ENCODE measurements around the gene TMEM132D.

TMEM132D gene

DNA sequence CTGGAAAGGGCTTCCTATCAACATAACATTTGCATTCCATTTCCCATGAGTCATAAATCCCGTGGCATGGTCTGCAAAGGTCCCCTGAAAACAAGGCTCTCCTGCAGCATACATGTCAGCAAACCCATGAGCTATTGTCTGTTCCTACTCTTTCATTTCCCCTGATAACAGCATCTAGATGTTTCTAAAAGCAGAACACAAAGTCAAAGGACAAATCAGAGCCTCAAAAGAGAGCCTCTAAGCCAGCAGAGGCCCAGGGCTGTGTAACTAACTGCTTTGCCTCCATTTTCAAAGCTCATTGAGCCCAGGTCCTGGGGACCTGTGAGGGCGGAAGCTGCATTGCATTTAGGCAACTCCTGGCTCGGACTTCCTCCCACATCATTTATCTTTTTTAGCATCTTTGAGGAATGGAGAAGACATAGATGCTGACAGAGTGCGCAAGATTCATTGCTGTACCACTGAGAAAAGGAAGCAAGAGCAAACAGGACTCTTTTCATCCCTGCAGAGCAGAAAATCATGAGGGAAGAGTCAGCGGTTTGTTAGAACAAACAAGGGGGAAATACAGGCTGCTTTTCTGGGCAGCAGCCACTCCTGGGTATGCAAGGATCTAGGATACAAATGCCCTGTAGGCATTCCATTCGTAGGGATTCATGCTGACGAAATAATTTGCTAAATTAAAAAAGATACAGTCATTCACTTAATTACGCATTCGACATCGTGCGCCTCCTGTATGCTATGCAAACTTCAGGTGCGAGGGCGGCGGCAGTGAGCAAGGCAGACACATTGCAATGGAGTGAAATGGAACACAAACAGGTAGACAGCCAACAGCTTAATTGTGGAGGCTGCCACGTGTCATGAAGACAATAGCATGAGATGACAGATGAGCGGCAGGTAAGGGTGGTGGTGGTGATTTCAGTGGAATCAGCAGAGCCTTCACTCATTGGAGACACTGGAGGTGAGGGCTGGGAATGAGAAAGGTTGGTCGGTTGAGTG is 131.0 kb downstream of the TMEM132D start:
- no peaks in the 10 kb centered on the region for H3F3A ChIP-seq (ENCODE audit: insufficient read depth)
- H3K36me3 ChIP-seq (ENCODE audit: low read length) = no peaks in the 10 kb centered on the region
- H3K4me3 ChIP-seq (ENCODE audit: insufficient read depth, low read length, poor library complexity, severe bottlenecking) = no peak overlapping the region
- H3K9ac ChIP-seq (ENCODE audit: low read length) = no peak overlapping the region
- no peak overlapping the region for H2AFZ ChIP-seq (ENCODE audit: low read depth, low read length, severe bottlenecking)
- H3K9me2 ChIP-seq (replicated peaks; ENCODE audit: insufficient read depth, low read length) = no peaks in the 10 kb centered on the region
- no peaks in the 10 kb centered on the region for H4K20me1 ChIP-seq (ENCODE audit: low read depth, low read length)
- no peak overlapping the region for H3K27ac ChIP-seq (ENCODE audit: low read depth, low read length)
- no peak for TF ChIP-seq EZH2phosphoT487 (conservative IDR thresholded peaks at IDR 0.05; ENCODE audit: low read length)
- TF ChIP-seq CTCF (IDR thresholded peaks at IDR 0.05; ENCODE audit: insufficient read depth, low read length, poor library complexity, severe bottlenecking) = no peak
- H3K79me2 ChIP-seq (ENCODE audit: insufficient read depth, low read length) = no peaks in the 10 kb centered on the region
- H3K4me2 ChIP-seq (ENCODE audit: low read depth, low read length, poor library complexity, severe bottlenecking) = no peak overlapping the region
- H3K27me3 ChIP-seq (ENCODE audit: low read length) = no peaks in the 10 kb centered on the region
- no peaks in the 10 kb centered on the region for H3K9me3 ChIP-seq (ENCODE audit: insufficient read depth, low read length)

DNA sequence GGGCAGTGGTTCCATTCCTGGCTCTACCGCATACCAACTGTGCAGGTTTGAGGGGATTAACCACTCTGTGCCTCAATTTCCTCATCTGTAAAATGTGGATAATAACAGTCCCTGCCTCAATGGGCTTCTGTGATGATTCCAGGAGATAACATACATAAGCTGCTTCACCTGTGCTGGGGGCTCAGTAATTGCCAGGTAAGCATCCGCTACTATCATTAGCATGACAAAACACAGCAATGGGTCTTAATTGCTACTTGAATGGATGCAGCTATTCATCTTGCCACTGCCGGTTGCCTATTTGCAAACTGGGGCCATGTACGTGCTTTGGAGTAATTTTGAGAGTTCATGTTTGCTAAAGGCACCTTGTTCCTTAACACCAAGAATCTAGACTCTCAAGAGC is 132.6 kb downstream of the TMEM132D start:
- Histone ChIP-seq H3K27me3 (ENCODE audit: low read length) (no peaks in the 10 kb centered on the region), H3F3A (ENCODE audit: insufficient read depth) (no peaks in the 10 kb centered on the region), H2AFZ (ENCODE audit: low read depth, low read length, severe bottlenecking) (no peak overlapping the region), H3K27ac (ENCODE audit: low read depth, low read length) (no peak overlapping the region), H3K36me3 (ENCODE audit: low read length) (no peaks in the 10 kb centered on the region), H3K9me3 (ENCODE audit: insufficient read depth, low read length) (no peaks in the 10 kb centered on the region), H3K9me2 (replicated peaks; ENCODE audit: insufficient read depth, low read length) (no peaks in the 10 kb centered on the region), H3K9ac (ENCODE audit: low read length) (no peak overlapping the region), H3K79me2 (ENCODE audit: insufficient read depth, low read length) (no peaks in the 10 kb centered on the region), H3K4me3 (ENCODE audit: insufficient read depth, low read length, poor library complexity, severe bottlenecking) (no peak overlapping the region), H3K4me2 (ENCODE audit: low read depth, low read length, poor library complexity, severe bottlenecking) (no peak overlapping the region), H4K20me1 (ENCODE audit: low read depth, low read length) (no peaks in the 10 kb centered on the region)
- TF ChIP-seq CTCF (IDR thresholded peaks at IDR 0.05; ENCODE audit: insufficient read depth, low read length, poor library complexity, severe bottlenecking) = no peak
- no peak for TF ChIP-seq EZH2phosphoT487 (conservative IDR thresholded peaks at IDR 0.05; ENCODE audit: low read length)

GRCh38 chr12:129765719-129766118 is 138.1 kb downstream of the TMEM132D start:
- no peaks in the 10 kb centered on the region for H3K9me3 ChIP-seq (ENCODE audit: insufficient read depth, low read length)
- no peak overlapping the region for H2AFZ ChIP-seq (ENCODE audit: low read depth, low read length, severe bottlenecking)
- H4K20me1 ChIP-seq (ENCODE audit: low read depth, low read length) = no peaks in the 10 kb centered on the region
- H3K4me3 ChIP-seq (ENCODE audit: insufficient read depth, low read length, poor library complexity, severe bottlenecking) = no peak overlapping the region
- H3F3A ChIP-seq (ENCODE audit: insufficient read depth) = no peaks in the 10 kb centered on the region
- H3K9me2 ChIP-seq (replicated peaks; ENCODE audit: insufficient read depth, low read length) = no peaks in the 10 kb centered on the region
- no peak for TF ChIP-seq EZH2phosphoT487 (conservative IDR thresholded peaks at IDR 0.05; ENCODE audit: low read length)
- no peak for TF ChIP-seq CTCF (IDR thresholded peaks at IDR 0.05; ENCODE audit: insufficient read depth, low read length, poor library complexity, severe bottlenecking)
- H3K36me3 ChIP-seq (ENCODE audit: low read length) = no peaks in the 10 kb centered on the region
- no peak overlapping the region for H3K4me2 ChIP-seq (ENCODE audit: low read depth, low read length, poor library complexity, severe bottlenecking)
- no peak overlapping the region for H3K9ac ChIP-seq (ENCODE audit: low read length)
- H3K79me2 ChIP-seq (ENCODE audit: insufficient read depth, low read length) = no peaks in the 10 kb centered on the region
- H3K27me3 ChIP-seq (ENCODE audit: low read length) = no peaks in the 10 kb centered on the region
- H3K27ac ChIP-seq (ENCODE audit: low read depth, low read length) = no peak overlapping the region

Data from SU-DHL-6 (cell line).